Chondrocyte (in vitro differentiated cells): Measurements from ENCODE around the gene SDHC. TPM values are rescaled to one million over a fixed set of nuclear protein-coding genes. Genes with fewer than 3 reads are reported as not detected.

ENCODE experiments used
- DNase-seq: peaks from one replicate; pipeline ENCODE4 v3.0.0; 2021; ENCODE audit warnings: mixed read lengths, low spot score
- H3K27ac Mint-ChIP-seq: one replicate; pipeline ENCODE4 v1.8.0; 2021; ENCODE audit warnings: mild to moderate bottlenecking, moderate library complexity, mixed read lengths; ENCODE audit not compliant: unreplicated experiment
- H3K27me3 Mint-ChIP-seq: 2 replicates; pipeline ENCODE4 v1.8.0; 2021; ENCODE audit warnings: low read depth, mixed read lengths
- H3K36me3 Mint-ChIP-seq: 2 replicates; pipeline ENCODE4 v1.8.0; 2021; ENCODE audit warnings: low read depth, mixed read lengths
- H3K4me1 Mint-ChIP-seq: 2 replicates; pipeline ENCODE4 v1.8.0; 2021; ENCODE audit warnings: low read depth, mild to moderate bottlenecking, mixed read lengths
- H3K4me3 Mint-ChIP-seq: one replicate; pipeline ENCODE4 v1.8.0; 2021; ENCODE audit warnings: mild to moderate bottlenecking, moderate library complexity, mixed read lengths; ENCODE audit not compliant: unreplicated experiment
- H3K9me3 Mint-ChIP-seq: 2 replicates; pipeline ENCODE4 v1.8.0; 2021; ENCODE audit warnings: low read depth, mixed read lengths
- CTCF ChIP-seq: fragments of 200-600 bp; sonication (generic); IDR thresholded peaks from 2 replicates; pipeline ENCODE4 v1.5.0; 2021; ENCODE audit warnings: antibody characterized with exemption, mild to moderate bottlenecking, moderate library complexity
- total RNA-seq: library from RNA; stranded (reverse); gene quantifications from 3 replicates; pipeline ENCODE4 v1.2.1, GENCODE V29; 2021

SDHC gene
- total RNA-seq, 1 donor from 2014 or later = 128 TPM

- Mint-ChIP-seq H3K4me1 (peaks cover 7% of the 10 kb centered on the region), H3K27ac (no peak overlapping the region), H3K27me3 (peaks cover 31% of the 10 kb centered on the region), H3K4me3 (no peak overlapping the region), H3K9me3 (no peaks in the 10 kb centered on the region), H3K36me3 (no peaks in the 10 kb centered on the region)
- no peak for TF ChIP-seq CTCF
- no peak for DNase-seq
These were observed 40.8 kb upstream of the SDHC start for GRCh38 chr1:161273402-161273801.

- no peak for DNase-seq
- no peak for TF ChIP-seq CTCF
- Mint-ChIP-seq H3K27ac (no peak overlapping the region), H3K4me3 (no peak overlapping the region), H3K9me3 (no peaks in the 10 kb centered on the region), H3K27me3 (peaks cover 44% of the 10 kb centered on the region), H3K4me1 (peaks cover 7% of the 10 kb centered on the region), H3K36me3 (no peaks in the 10 kb centered on the region)
These were observed 39.3 kb upstream of the SDHC start for GRCh38 chr1:161274874-161275273.

GRCh38 chr1:161282991-161283390 lies 31.2 kb upstream of the SDHC start:
- no peaks in the 10 kb centered on the region for H3K4me1 Mint-ChIP-seq
- H3K27ac Mint-ChIP-seq = no peak overlapping the region
- no peaks in the 10 kb centered on the region for H3K9me3 Mint-ChIP-seq
- no peak for TF ChIP-seq CTCF
- DNase-seq = no peak
- H3K27me3 Mint-ChIP-seq = peaks cover 55% of the 10 kb centered on the region
- H3K36me3 Mint-ChIP-seq = peaks cover 3% of the 10 kb centered on the region
- H3K4me3 Mint-ChIP-seq = no peak overlapping the region

- H3K27ac Mint-ChIP-seq = no peak overlapping the region
These were observed 29.1 kb upstream of the SDHC start for GRCh38 chr1:161285113-161285512.

GRCh38 chr1:161285521-161285920 lies 28.7 kb upstream of the SDHC start:
- no peak overlapping the region for H3K27ac Mint-ChIP-seq
- TF ChIP-seq CTCF = no peak
- no peak for DNase-seq
- H3K36me3 Mint-ChIP-seq = no peaks in the 10 kb centered on the region
- H3K4me1 Mint-ChIP-seq = no peaks in the 10 kb centered on the region
- peaks cover 38% of the 10 kb centered on the region for H3K27me3 Mint-ChIP-seq
- H3K9me3 Mint-ChIP-seq = no peaks in the 10 kb centered on the region
- H3K4me3 Mint-ChIP-seq = no peak overlapping the region

More at GRCh38 chr1:161285113-161285512, 29.1 kb upstream of the SDHC start:
- no peak for DNase-seq
- no peak overlapping the region for H3K4me3 Mint-ChIP-seq
- no peaks in the 10 kb centered on the region for H3K9me3 Mint-ChIP-seq
- TF ChIP-seq CTCF = no peak
- H3K36me3 Mint-ChIP-seq = peaks cover 3% of the 10 kb centered on the region
- H3K4me1 Mint-ChIP-seq = no peaks in the 10 kb centered on the region
- peaks cover 42% of the 10 kb centered on the region for H3K27me3 Mint-ChIP-seq
